NCI-H748 (cell line): ENCODE measurements around the gene CPEB4.
A peak's percentile ranks its signal among the peaks of the same experiment; 100 is the strongest.

Experiments
- DNase-seq: peaks from one replicate; lab custom pipeline; 2025; ENCODE audit not compliant: unreplicated experiment; lab: John Stamatoyannopoulos, UW

Gene CPEB4

GRCh38 chr5:173941102-173941501, 53.0 kb downstream of the CPEB4 start:
- no peak for DNase-seq

- DNase-seq: no peak
Measured at GRCh38 chr5:173941758-173942401, 53.7 kb downstream of the CPEB4 start.

- DNase-seq: no peak
Measured at GRCh38 chr5:173944511-173944910, 56.4 kb downstream of the CPEB4 start.

DNA sequence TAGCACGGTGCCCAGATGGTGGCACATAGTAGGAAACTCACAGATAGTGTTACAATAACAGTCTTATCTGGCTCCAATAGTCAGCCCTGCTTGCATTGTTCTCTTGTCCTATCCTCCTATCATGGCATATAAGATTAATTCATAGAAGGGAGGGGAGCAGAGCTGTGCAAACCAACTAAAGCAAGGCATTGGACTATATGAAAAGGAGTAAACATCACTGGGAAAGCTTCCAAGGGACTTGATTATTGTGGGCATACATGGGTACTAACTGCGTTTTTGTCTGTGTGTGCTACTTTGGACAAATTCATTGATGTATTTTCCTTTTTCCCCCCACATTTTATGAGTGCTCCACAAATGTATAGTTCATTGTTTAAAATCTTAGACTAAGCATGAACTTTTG, 57.0 kb downstream of the CPEB4 start:
- no peak for DNase-seq

DNA sequence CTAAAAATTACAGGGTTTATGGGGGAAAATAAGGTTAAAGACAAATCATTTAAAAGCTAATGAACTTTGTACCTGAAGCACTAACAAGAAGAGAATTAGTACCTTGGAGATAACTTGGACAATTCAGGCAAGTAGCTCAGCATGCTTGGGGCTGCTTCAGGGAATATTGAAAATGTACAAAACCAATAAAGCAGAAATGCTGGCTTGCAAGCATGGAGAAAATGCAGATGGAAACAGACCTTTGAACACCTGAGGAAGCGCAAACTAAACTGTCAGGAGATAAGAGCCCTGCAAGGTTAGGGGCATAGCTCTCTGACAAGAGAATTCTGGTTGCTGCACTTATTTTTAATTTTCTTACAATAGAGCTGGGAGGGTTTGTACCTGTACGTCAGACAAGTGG, 58.2 kb downstream of the CPEB4 start:
- no peak for DNase-seq

DNA sequence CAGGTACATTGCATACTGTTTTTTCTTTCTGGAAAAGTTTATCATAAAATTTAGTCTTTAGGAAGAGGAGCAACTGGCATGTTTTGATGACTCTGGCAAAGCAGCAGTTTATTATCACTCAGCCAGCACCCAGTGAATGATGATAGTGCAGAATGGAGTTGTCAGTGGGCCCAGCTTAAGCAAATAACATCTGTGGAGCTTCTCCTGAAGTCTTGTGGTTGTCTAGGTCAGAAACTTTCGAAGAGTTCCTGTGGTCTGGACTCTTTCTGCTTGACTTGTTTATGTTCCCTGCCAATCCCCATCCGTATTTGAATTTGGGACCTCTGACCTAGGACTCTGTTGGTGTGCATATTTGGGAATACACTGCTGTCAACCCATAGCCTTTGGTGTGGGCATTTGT, 62.7 kb downstream of the CPEB4 start:
- no peak for DNase-seq

DNA sequence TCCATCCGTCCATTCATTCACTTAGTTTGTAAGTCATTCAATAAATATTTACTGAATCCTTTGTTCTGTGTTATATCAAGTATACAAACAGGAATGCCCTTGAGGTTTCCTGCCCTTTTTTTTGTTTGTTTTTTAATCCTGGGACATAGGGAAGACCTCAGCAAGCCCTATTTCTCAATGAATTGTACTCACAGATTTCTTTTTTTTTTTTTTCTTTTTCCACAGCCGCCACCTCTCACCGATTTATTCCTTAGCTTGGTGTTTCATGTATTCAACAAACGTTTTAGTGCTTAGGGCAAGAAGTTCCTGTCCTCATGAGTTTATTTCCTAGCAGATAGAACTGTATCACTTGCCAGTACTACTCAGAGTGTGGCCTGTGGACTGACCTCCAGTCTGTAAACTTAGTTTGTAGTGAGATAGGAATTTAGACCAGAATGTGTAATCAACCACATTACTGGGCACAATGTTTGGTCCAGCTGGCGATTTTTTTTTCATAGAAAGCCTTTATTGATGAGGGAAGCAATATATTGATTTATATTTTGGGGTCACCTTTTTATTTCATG, 65.5 kb downstream of the CPEB4 start:
- no peak for DNase-seq

- DNase-seq: no peak
Measured at GRCh38 chr5:173954671-173955521, 66.7 kb downstream of the CPEB4 start.

DNA sequence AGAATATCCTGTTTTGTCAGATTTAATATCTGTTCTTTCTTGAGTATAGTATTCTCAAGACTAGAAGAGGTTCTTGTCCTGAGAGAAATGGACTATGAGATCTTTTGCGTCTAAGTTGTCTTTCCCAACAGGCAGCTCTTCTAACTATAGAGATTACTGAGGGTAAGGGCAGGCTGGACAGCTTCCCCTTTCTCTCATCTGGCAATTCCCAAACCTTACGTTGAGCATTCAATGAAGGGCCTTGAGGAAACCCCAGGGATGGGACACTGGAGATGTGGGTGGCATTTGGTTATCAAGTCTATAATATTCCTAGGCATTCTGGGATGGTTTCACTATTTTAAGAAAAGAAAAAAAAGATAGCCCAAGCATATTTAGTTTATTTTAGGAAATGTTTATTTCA, 72.8 kb downstream of the CPEB4 start:
- DNase-seq: no peak

- no peak for DNase-seq
Measured at GRCh38 chr5:173961418-173961817, 73.3 kb downstream of the CPEB4 start.

GRCh38 chr5:173962436-173962972, 74.4 kb downstream of the CPEB4 start:
- no peak for DNase-seq

DNA sequence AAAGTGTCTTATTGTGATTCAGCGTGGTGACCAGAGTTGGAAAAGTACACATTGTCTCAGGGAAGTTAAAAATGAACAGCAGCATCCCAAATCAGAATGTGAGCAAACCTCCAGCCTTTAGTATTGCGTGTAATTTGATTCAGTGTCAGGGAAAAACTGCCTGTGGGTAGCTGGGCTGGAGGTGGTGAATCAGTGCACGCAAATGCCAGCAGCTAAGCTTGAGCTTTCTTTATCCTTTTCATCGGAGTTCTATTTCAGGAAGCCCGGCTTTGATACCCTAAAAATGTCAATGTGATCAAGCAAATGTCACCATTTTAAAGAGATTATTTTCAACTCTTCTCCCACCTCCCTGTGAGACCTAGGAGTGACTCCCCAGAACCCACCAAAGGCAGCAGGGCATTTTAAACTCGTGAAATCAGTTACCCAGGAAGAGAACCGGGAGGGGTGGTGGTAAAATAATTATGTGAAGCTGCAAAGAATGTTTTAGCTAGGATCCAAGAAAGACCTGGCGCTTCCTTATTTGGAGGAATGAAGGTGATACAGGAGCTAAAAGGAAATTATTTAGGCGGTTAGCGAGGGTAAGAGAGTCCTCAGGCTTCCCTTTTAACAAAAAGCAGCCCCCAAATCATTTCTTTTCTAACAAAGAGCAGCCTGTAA, 75.2 kb downstream of the CPEB4 start:
- DNase-seq: peak; percentile 50

DNA sequence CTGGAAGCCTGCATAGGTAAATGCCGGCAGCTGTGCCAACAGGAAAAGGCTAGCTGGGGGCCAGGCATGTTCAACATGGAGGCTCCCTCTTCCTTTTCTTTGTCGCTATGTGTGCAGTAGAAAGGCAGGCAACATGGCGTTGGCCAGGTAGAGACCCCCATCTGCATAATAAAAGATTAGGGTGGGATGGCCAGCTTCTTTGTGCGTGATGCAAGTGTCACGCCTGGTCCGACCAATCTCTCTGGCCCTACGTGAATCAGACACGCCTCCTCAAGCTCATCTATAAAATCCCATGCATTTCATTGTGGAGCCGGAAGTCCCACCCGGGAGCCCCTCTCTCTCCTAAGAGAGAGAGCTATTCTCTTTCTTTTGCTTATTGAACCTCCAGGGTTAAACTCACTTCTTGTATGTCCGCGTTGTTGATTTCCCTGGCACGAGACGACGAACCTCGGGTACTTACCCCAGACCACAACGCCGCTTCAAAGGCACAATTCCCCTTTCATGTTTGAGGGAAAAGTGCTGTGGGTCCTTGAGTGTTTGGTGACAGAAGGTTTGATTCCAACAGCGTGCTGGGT, 75.8 kb downstream of the CPEB4 start:
- DNase-seq: peak; percentile 99

GRCh38 chr5:173964506-173964905, 76.4 kb downstream of the CPEB4 start:
- DNase-seq: peak; percentile 19

DNA sequence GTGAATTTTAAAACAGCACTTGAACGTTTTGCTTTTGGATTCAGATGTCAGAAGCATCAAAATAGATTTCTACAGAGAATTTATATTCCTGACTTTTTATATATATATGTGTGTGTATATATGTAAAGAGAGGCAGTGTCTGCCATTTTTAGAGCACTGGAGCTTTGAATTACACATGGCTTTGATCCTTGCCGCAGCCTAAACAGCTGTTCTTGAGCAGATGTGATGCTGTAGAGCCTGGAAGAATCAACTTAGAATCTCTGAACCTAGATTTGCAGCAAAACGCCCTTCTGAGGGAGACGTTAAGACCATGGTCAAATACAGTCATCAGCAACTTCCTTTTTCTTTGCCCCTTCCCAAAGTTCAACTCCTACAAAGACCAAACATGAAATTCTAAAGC, 79.1 kb downstream of the CPEB4 start:
- no peak for DNase-seq

DNA sequence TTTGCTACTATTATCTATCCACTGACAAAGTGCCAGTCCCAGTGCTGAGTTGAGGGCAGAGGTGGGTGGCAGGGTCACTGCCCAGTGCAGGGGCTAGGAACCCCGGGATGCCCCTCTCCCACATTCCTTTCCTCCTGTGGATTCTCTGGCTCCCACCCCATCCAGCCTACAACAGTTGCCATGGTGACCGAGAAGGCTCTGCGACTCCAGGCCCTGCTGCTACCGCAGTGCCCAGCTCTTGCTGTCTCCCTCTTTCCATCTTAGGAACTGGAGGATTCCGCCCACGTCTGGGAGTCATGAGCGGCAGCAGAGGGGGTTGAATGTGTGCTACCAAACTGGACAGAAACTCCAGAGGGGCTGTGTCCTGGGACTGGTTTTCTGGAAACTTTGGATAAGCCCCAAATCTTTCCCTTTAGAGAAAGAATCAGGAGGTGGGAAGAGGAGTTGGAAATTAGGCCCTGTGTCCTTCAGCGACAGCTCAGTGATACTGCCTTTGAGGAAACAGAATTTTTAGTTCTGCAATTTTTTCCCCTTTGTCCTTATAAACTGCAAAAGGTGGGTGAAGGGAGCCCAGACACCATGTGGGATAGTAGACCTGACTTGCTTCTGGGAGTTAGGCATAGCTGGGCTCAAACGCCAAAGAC, 80.1 kb downstream of the CPEB4 start:
- peak; percentile 18 for DNase-seq

DNA sequence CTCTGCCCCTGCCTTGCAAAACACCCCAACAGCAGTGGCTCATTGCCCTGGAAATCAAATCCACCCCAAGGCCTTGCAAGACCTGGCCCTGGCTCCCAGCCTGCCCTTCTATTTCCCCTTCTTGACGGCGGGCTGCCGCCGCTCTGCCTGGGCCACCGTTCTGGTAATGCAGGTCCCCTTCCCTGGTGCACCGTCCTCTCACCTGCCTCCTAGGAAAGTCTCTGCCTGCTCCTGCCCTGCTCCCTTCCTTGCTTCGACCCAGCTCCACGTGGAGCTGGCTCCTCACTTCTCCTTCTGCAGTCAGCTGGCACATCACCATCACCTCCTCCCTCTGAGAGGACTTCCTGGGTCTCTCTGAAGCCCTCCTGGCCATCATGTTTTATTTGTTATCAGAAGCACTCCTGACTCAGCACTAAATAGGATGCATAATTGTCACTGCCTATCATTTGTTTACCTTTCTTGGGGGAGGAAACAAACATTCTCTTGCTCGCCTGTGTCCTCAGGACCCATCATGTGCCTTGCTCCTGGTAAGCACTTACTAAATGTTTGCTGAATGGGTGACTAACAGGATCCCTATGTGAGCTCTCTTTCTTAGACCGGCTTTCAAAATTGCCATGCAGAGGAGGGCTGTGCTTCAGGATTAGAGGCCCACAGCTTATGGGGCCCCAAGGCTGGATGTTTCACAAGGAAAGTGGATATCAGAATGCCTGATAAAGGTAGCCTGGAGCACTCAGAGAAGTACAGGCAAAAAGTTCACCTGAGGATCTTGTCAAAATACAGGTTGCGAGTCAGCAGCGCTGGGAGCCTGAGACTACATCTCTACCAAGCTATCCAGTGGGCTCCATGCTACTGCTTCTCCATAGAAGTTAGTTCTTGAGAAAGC, 81.3 kb downstream of the CPEB4 start:
- no peak for DNase-seq

DNA sequence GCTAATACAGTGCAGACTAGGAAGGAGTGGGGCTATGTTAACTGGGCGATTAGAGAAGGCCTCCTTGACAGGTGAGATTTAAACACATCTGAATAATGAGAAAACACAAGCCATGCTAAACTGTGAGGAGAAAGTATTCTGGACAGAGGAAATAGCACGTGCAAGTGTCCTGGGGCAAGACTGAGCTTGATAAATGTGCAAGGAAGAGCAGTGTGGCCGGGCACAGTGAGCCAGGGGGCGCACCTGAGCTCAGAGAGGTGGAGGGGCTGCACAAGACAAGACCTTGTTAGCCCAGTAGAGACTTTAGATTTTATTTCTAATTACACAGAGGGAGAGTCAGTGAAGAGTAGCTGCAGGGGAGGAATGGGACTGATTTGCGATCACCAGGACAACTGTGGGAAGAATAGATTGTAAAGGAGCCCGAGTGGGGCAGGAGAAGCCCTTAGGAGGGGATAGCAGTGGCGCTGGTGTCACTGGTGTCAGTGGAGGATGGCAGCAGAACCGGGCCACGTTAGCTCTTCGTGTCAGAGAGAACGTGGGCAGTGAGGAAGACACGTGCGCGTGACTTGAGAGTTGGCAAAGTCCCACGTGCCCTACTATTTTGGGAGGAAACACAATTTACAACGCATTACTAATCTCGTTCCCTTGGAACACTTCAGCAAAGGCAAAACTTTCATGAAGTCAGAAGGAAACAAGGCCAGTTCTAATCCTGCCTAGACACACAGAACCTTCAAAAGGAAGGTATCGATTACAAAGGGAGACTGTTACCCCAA, 82.9 kb downstream of the CPEB4 start:
- no peak for DNase-seq
